ENCODE results near the gene NTM.

The NTM gene

GRCh38 chr11:131629925-131630540, 259.6 kb downstream of the NTM start:
- Histone ChIP-seq H3K79me2 (ENCODE audit: control insufficient read depth, low read length) (no peaks in the 10 kb centered on the region), H3K27ac (ENCODE audit: low read depth, low read length) (no peak overlapping the region), H3K36me3 (ENCODE audit: control insufficient read depth, low read length) (no peaks in the 10 kb centered on the region), H3K9me3 (ENCODE audit: control insufficient read depth, insufficient read depth, low read length) (no peaks in the 10 kb centered on the region), H3F3A (ENCODE audit: control insufficient read depth, insufficient read depth) (no peaks in the 10 kb centered on the region), H3K4me1 (ENCODE audit: control insufficient read depth, low read length) (no peaks in the 10 kb centered on the region), H4K20me1 (ENCODE audit: control insufficient read depth, insufficient read depth, low read depth, low read length) (no peaks in the 10 kb centered on the region), H3K4me2 (ENCODE audit: low read length) (no peak overlapping the region), H3K9me2 (replicated peaks; ENCODE audit: control insufficient read depth, low read length) (no peaks in the 10 kb centered on the region), H3K27me3 (ENCODE audit: control insufficient read depth, low read length) (peaks cover 12% of the 10 kb centered on the region), H3K4me3 (ENCODE audit: low read length) (no peak overlapping the region)
- TF ChIP-seq, protein P1, sequence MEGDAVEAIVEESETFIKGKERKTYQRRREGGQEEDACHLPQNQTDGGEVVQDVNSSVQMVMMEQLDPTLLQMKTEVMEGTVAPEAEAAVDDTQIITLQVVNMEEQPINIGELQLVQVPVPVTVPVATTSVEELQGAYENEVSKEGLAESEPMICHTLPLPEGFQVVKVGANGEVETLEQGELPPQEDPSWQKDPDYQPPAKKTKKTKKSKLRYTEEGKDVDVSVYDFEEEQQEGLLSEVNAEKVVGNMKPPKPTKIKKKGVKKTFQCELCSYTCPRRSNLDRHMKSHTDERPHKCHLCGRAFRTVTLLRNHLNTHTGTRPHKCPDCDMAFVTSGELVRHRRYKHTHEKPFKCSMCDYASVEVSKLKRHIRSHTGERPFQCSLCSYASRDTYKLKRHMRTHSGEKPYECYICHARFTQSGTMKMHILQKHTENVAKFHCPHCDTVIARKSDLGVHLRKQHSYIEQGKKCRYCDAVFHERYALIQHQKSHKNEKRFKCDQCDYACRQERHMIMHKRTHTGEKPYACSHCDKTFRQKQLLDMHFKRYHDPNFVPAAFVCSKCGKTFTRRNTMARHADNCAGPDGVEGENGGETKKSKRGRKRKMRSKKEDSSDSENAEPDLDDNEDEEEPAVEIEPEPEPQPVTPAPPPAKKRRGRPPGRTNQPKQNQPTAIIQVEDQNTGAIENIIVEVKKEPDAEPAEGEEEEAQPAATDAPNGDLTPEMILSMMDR (IDR thresholded peaks at IDR 0.05; ENCODE audit: low read depth, low read length, poor library complexity, severe bottlenecking) = no peak
- no peak for TF ChIP-seq EZH2phosphoT487 (IDR thresholded peaks at IDR 0.05; ENCODE audit: borderline replicate concordance, low read length)

- Histone ChIP-seq H3K27ac (ENCODE audit: low read depth, low read length) (no peak overlapping the region), H3K36me3 (ENCODE audit: control insufficient read depth, low read length) (no peaks in the 10 kb centered on the region), H3K79me2 (ENCODE audit: control insufficient read depth, low read length) (no peaks in the 10 kb centered on the region), H3K9me2 (replicated peaks; ENCODE audit: control insufficient read depth, low read length) (no peaks in the 10 kb centered on the region), H3K4me3 (ENCODE audit: low read length) (no peak overlapping the region), H3K4me1 (ENCODE audit: control insufficient read depth, low read length) (no peaks in the 10 kb centered on the region), H3K4me2 (ENCODE audit: low read length) (no peak overlapping the region), H4K20me1 (ENCODE audit: control insufficient read depth, insufficient read depth, low read depth, low read length) (no peaks in the 10 kb centered on the region), H3K27me3 (ENCODE audit: control insufficient read depth, low read length) (peaks cover 3% of the 10 kb centered on the region), H3K9me3 (ENCODE audit: control insufficient read depth, insufficient read depth, low read length) (no peaks in the 10 kb centered on the region), H3F3A (ENCODE audit: control insufficient read depth, insufficient read depth) (no peaks in the 10 kb centered on the region)
- no peak for TF ChIP-seq EZH2phosphoT487 (IDR thresholded peaks at IDR 0.05; ENCODE audit: borderline replicate concordance, low read length)
- TF ChIP-seq, protein P1 (IDR thresholded peaks at IDR 0.05; ENCODE audit: low read depth, low read length, poor library complexity, severe bottlenecking) = no peak
These were observed 262.6 kb downstream of the NTM start for GRCh38 chr11:131632971-131633370.

- Histone ChIP-seq H3K4me2 (ENCODE audit: low read length) (no peak overlapping the region), H3K4me3 (ENCODE audit: low read length) (no peak overlapping the region)
These were observed 263.7 kb downstream of the NTM start for GRCh38 chr11:131633921-131634715.

More at GRCh38 chr11:131633921-131634715, 263.7 kb downstream of the NTM start:
- no peaks in the 10 kb centered on the region for H3K27me3 ChIP-seq (ENCODE audit: control insufficient read depth, low read length)
- no peak overlapping the region for H3K27ac ChIP-seq (ENCODE audit: low read depth, low read length)
- H3F3A ChIP-seq (ENCODE audit: control insufficient read depth, insufficient read depth) = no peaks in the 10 kb centered on the region
- H3K4me1 ChIP-seq (ENCODE audit: control insufficient read depth, low read length) = no peaks in the 10 kb centered on the region
- TF ChIP-seq EZH2phosphoT487 (IDR thresholded peaks at IDR 0.05; ENCODE audit: borderline replicate concordance, low read length) = no peak
- TF ChIP-seq, protein P1 (IDR thresholded peaks at IDR 0.05; ENCODE audit: low read depth, low read length, poor library complexity, severe bottlenecking) = no peak
- H3K9me2 ChIP-seq (replicated peaks; ENCODE audit: control insufficient read depth, low read length) = no peaks in the 10 kb centered on the region
- H3K9me3 ChIP-seq (ENCODE audit: control insufficient read depth, insufficient read depth, low read length) = no peaks in the 10 kb centered on the region
- H4K20me1 ChIP-seq (ENCODE audit: control insufficient read depth, insufficient read depth, low read depth, low read length) = no peaks in the 10 kb centered on the region
- no peaks in the 10 kb centered on the region for H3K36me3 ChIP-seq (ENCODE audit: control insufficient read depth, low read length)
- H3K79me2 ChIP-seq (ENCODE audit: control insufficient read depth, low read length) = no peaks in the 10 kb centered on the region
